K562 (cell line): Measurements from ENCODE around the gene POLD2. TPM values are rescaled to one million over a fixed set of nuclear protein-coding genes. Genes with fewer than 3 reads are reported as not detected.

Experiments used
- ASH1L ChIP-seq: fragments of 450-650 bp; IDR thresholded peaks from 2 replicates; pipeline ENCODE4 v1.6.1; 2018; ENCODE audit warnings: borderline replicate concordance, mild to moderate bottlenecking, low read depth; ENCODE audit not compliant: partially characterized antibody
- ATF6 ChIP-seq: sonication (generic); formaldehyde crosslinking; IDR thresholded peaks from 2 replicates; pipeline ENCODE4 v1.4.0; 2020; ENCODE audit warnings: mild to moderate bottlenecking, missing genetic modification reagents
- BDP1 ChIP-seq: IDR thresholded peaks from 3 replicates; pipeline ENCODE4 v1.6.1; 2011; ENCODE audit not compliant: insufficient read length, insufficient read depth
- BRD4 ChIP-seq: fragments of 200-600 bp; sonication (generic); IDR thresholded peaks from 2 replicates; pipeline ENCODE4 v1.6.1; 2017; ENCODE audit warnings: inconsistent platforms
- C11orf30 ChIP-seq: fragments of 450-650 bp; IDR thresholded peaks from 2 replicates; pipeline ENCODE4 v1.6.1; 2016; ENCODE audit warnings: low read depth, mild to moderate bottlenecking
- CREM ChIP-seq: IDR thresholded peaks from 2 replicates; pipeline ENCODE4 v1.6.1; 2014; ENCODE audit warnings: antibody characterized with exemption, low read depth
- ETV6 ChIP-seq, 3 experiments: fragments of 150-350 bp in 1 of 3; sonication (generic) in 1 of 3; formaldehyde crosslinking in 1 of 3; IDR thresholded peaks; 2 replicates each; pipeline versions ENCODE4 v1.6.1 to v1.8.0; 2014 to 2022; ENCODE audit warnings: borderline replicate concordance in 2 of 3, low read depth in 2 of 3, antibody characterized with exemption in 1 of 3, low read length in 1 of 3, mild to moderate bottlenecking in 1 of 3, missing genetic modification reagents in 1 of 3
- GATA2 ChIP-seq: sonication (generic); formaldehyde crosslinking; IDR thresholded peaks from 2 replicates; pipeline ENCODE4 v1.4.0; 2020; ENCODE audit warnings: mild to moderate bottlenecking, missing genetic modification reagents
- GTF2A2 ChIP-seq: IDR thresholded peaks from 2 replicates; pipeline ENCODE4 v1.6.1; 2016; ENCODE audit warnings: mild to moderate bottlenecking, missing genetic modification characterization, missing compliant biosample characterization
- HEY1 ChIP-seq: fragments of 250-450 bp; sonication (Bioruptor Pico); IDR thresholded peaks from 2 replicates; pipeline ENCODE4 v1.5.0; 2020; ENCODE audit warnings: mild to moderate bottlenecking, moderate library complexity, borderline replicate concordance
- KAT2B ChIP-seq: IDR thresholded peaks from one replicate; pipeline ENCODE4 v1.6.1; 2012; ENCODE audit warnings: low read depth, mild to moderate bottlenecking, control low read depth, inconsistent platforms, low read length, moderate library complexity
- MBD2 ChIP-seq: sonication (generic); IDR thresholded peaks from 2 replicates; pipeline ENCODE4 v1.6.1; 2016; ENCODE audit warnings: low read depth, borderline replicate concordance
- MECOM ChIP-seq: fragments of 250-450 bp; sonication (Bioruptor Pico); IDR thresholded peaks from 2 replicates; pipeline ENCODE4 v1.8.0; 2022; ENCODE audit warnings: inconsistent platforms
- MIER1 ChIP-seq: fragments of 450-650 bp; IDR thresholded peaks from 2 replicates; pipeline ENCODE4 v1.6.1; 2016; ENCODE audit warnings: antibody characterized with exemption, mild to moderate bottlenecking, low read depth
- MTA1 ChIP-seq: fragments of 450-650 bp; IDR thresholded peaks from 2 replicates; pipeline ENCODE4 v1.6.1; 2017; ENCODE audit warnings: borderline replicate concordance
- POLR2A ChIP-seq: fragments of 450-650 bp; conservative IDR thresholded peaks from 2 replicates; pipeline ENCODE4 v1.6.1; 2016
- POLR2AphosphoS5 ChIP-seq: IDR thresholded peaks from 2 replicates; pipeline ENCODE4 v1.6.1; 2011; ENCODE audit warnings: mild to moderate bottlenecking, low read depth, low read length, moderate library complexity; ENCODE audit not compliant: control insufficient read depth, insufficient read depth
- SAFB ChIP-seq: fragments of 200-400 bp; formaldehyde crosslinking; IDR thresholded peaks from 2 replicates; pipeline ENCODE4 v1.6.1; 2017; ENCODE audit warnings: low read depth, low read length, borderline replicate concordance
- SIN3B ChIP-seq: fragments of 450-650 bp; IDR thresholded peaks from 2 replicates; pipeline ENCODE4 v1.6.1; 2017; ENCODE audit warnings: low read depth, mild to moderate bottlenecking, moderate library complexity
- SIRT6 ChIP-seq: IDR thresholded peaks from one replicate; pipeline ENCODE4 v1.6.1; 2012; ENCODE audit warnings: low read depth, mild to moderate bottlenecking, control low read depth, inconsistent platforms, low read length, moderate library complexity
- SMARCA4 ChIP-seq: fragments of 450-650 bp; IDR thresholded peaks from 2 replicates; pipeline ENCODE4 v1.6.1; 2016
- SMARCE1 ChIP-seq: fragments of 450-650 bp; IDR thresholded peaks from 2 replicates; pipeline ENCODE4 v1.7.1; 2016; ENCODE audit warnings: mild to moderate bottlenecking
- SP1 ChIP-seq: sonication (generic); formaldehyde crosslinking; IDR thresholded peaks from 2 replicates; pipeline ENCODE4 v1.8.1; 2022; ENCODE audit warnings: mild to moderate bottlenecking, missing genetic modification reagents
- TFAM ChIP-seq: fragments of 250-450 bp; sonication (Bioruptor Pico); conservative IDR thresholded peaks from 2 replicates; pipeline ENCODE4 v1.5.0; 2021; ENCODE audit warnings: mild to moderate bottlenecking, moderate library complexity
- ZC3H11A ChIP-seq: IDR thresholded peaks from 2 replicates; pipeline ENCODE4 v1.6.1; 2012; ENCODE audit warnings: low read depth, low read length, improper control_type of control experiment
- ZC3H8 ChIP-seq: fragments of 450-650 bp; IDR thresholded peaks from 2 replicates; pipeline ENCODE4 v1.6.1; 2017
- ZFPM2 ChIP-seq: fragments of 250-450 bp; sonication (Bioruptor Pico); IDR thresholded peaks from 2 replicates; pipeline ENCODE4 v1.5.1; 2022; ENCODE audit warnings: mild to moderate bottlenecking
- ZNF184 ChIP-seq: sonication (generic); formaldehyde crosslinking; IDR thresholded peaks from 2 replicates; pipeline ENCODE4 v1.5.0; 2020; ENCODE audit warnings: missing genetic modification reagents
- ZNF75A ChIP-seq: fragments of 450-650 bp; formaldehyde crosslinking; IDR thresholded peaks from 2 replicates; pipeline ENCODE4 v1.4.0; 2020; ENCODE audit warnings: mild to moderate bottlenecking
- ZNF780A ChIP-seq: fragments of 250-450 bp; sonication (Bioruptor Pico); IDR thresholded peaks from 2 replicates; pipeline ENCODE4 v1.5.0; 2021; ENCODE audit warnings: mild to moderate bottlenecking
- ZSCAN29 ChIP-seq: fragments of 450-650 bp; IDR thresholded peaks from 2 replicates; pipeline ENCODE4 v1.6.1; 2017
- polyA plus RNA-seq, 8 experiments: library from polyadenylated mRNA; depleted of rRNA in 4 of 8; stranded (reverse) in 5 of 8; unstranded in 3 of 8; fragments of >200 nt; fragmentation: Nextera tagmentation in 2 of 8; fragmentation: Illumina TruSeq in 1 of 8; extraction: Ambion mirVana in 2 of 8; extraction: Trizol in 1 of 8; gene quantifications; 2 replicates each; pipeline versions ENCODE4 v1.2.1 to v1.2.3, GENCODE V29; 2011 to 2014; ENCODE audit warnings: inconsistent platforms in 1 of 8, missing spikeins in 1 of 8
- total RNA-seq, 7 experiments: library from RNA; depleted of rRNA in 6 of 7; stranded (reverse); fragments of >200 nt in 6 of 7; fragmentation: Illumina TruSeq in 2 of 7; extraction: Trizol in 2 of 7; gene quantifications; 2 replicates each; pipeline versions ENCODE4 v1.2.1 to v1.2.3, GENCODE V29; 2011 to 2021; ENCODE audit warnings: low replicate concordance in 1 of 7
- TF ChIP-seq, protein P1 (sequence below): sonication (generic); formaldehyde crosslinking; IDR thresholded peaks from 2 replicates; pipeline ENCODE4 v1.8.1; 2023; ENCODE audit warnings: mild to moderate bottlenecking, missing genetic modification reagents

POLD2 gene
- total and polyA plus RNA-seq, 9 of the 15 experiments (the other 6 are each of a cell fraction or from before 2014, with no cell fraction given): 29.7 to 259 (median 225) TPM

DNA sequence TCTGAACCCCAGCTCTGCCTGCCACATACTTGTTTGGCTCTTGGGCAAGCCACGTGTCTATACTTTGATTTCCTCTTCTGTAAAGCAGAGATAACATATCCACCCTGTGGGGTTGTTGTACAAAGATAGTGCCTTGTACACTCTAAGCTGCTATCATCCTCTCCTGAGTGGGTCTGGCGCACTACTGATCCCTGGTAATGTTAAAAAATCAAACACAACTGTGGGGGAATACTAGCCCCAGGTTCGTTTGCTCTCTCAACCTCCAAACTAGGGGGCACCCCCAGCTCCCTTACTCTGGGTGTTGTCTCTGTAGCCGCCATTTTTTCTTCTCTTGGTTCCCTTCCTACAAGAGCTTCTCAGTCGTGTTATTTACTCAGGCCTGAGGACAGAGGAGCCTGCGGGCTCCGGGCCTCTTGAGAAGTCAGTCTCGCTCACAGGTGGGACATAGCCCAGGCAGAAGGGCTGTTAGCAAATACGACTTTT lies 42.0 kb downstream of the POLD2 start (continued):
- TF ChIP-seq GTF2A2 (tag) (no peak), SMARCE1 (peak; percentile 72; the same call in 1 of the 2 replicates), ETV6 (IDR thresholded peaks at IDR 0.05; ENCODE audit: borderline replicate concordance in 1 of 2, low read depth in 2 of 2, low read length in 1 of 2) (no peak), ETV6 (CRISPR knock-in tag; IDR thresholded peaks at IDR 0.05; ENCODE audit: borderline replicate concordance) (no peak), MIER1 (no peak), ZFPM2 (CRISPR knock-in tag) (no peak), ZNF780A (CRISPR knock-in tag) (no peak), HEY1 (CRISPR knock-in tag) (0 out of 2 replicates have a peak, but pooled peaks have one; percentile 40), ZSCAN29 (no peak), GATA2 (CRISPR knock-in tag) (peak; percentile 96), ZNF75A (no peak), ASH1L (no peak), ZNF184 (CRISPR knock-in tag) (no peak), CREM (peak; percentile 75), MECOM (CRISPR knock-in tag) (no peak), ZC3H8 (no peak), MTA1 (peak; percentile 54; the same call in 1 of the 2 replicates), KAT2B (no peak), SAFB (no peak), SMARCA4 (peak; percentile 87), C11orf30 (no peak), TFAM (CRISPR knock-in tag) (no peak), SIRT6 (no peak), SP1 (CRISPR knock-in tag) (no peak), POLR2AphosphoS5 (peak; percentile 97), MBD2 (no peak), BDP1 (no peak), BRD4 (no peak), ATF6 (CRISPR knock-in tag) (no peak), ZC3H11A (no peak), SIN3B (no peak), POLR2A (no peak)
- TF ChIP-seq, protein P1, sequence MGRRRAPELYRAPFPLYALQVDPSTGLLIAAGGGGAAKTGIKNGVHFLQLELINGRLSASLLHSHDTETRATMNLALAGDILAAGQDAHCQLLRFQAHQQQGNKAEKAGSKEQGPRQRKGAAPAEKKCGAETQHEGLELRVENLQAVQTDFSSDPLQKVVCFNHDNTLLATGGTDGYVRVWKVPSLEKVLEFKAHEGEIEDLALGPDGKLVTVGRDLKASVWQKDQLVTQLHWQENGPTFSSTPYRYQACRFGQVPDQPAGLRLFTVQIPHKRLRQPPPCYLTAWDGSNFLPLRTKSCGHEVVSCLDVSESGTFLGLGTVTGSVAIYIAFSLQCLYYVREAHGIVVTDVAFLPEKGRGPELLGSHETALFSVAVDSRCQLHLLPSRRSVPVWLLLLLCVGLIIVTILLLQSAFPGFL (CRISPR knock-in tag): peak; percentile 60; the same call in 1 of the 2 replicates
